Ramos (cell line): ENCODE results near the gene SLC24A3.

Source experiments
- in situ Hi-C: fragments of 300-500 bp; cut with MboI; formaldehyde crosslinking; loops from one replicate; pipeline ENCODE4 v1.14.3; 2022; ENCODE audit warnings: low sequenced_read_pairs; ENCODE audit not compliant: unreplicated experiment

SLC24A3 gene

DNA sequence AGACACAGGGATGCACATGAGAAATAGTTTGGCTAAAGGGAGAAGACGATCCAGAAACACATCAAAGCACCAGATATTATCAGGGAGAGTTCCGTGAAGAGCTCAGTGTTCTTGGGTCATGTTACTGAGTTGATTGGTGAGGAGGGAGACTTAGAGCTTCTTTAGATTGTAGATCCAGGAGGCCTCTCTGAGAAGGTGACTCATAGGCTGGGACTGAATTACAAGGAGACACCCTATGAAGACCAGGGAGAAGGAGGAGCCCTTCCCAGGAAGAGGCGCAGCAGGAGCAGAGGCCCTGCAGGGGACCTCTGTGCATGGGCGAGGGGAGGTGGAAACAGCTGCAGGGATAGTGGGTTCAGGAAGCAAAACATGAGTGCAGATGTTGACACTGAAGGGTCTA, 196.5 kb downstream of the SLC24A3 start:
- in situ Hi-C loops, result no loop called here

DNA sequence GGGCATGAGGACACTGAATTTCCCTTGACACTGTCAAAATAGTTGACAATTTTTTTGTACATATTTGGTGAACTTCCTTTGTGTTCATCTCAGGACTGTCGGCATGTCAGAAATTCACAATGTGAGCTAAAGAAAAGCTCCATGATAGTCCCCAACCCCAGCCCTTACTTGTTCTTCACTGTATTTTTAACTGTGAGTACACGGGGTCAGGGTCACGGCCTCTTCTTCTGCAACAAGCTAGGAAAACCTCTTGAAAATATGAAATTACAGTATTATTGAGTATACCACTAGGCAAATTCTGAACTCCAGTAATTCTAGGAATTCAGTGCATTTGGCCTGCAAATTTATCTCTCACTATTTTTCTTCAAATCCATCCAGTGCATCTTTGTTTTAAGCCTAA, 199.4 kb downstream of the SLC24A3 start:
- in situ Hi-C loops, result no loop called here

DNA sequence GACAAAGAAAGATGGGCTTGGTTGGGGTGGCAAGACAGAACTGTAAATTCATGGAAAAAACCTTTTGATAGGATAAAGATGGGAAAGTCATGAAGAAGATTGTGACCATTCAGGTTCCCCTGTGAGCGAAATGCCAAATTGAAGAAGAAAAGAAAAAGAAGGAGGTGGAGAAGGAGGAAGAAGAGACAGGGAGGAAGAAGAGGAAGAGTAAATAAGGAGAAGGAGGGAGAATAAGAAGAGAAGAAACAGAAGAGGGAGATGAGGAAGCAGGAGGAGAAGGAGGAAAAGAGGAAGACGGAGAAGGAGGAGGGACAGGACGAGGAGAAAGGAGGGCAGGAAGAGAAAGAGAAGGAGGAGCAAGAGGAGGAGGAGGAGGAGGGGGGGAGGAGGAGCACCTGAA, 199.8 kb downstream of the SLC24A3 start:
- in situ Hi-C loops, result no loop called here

DNA sequence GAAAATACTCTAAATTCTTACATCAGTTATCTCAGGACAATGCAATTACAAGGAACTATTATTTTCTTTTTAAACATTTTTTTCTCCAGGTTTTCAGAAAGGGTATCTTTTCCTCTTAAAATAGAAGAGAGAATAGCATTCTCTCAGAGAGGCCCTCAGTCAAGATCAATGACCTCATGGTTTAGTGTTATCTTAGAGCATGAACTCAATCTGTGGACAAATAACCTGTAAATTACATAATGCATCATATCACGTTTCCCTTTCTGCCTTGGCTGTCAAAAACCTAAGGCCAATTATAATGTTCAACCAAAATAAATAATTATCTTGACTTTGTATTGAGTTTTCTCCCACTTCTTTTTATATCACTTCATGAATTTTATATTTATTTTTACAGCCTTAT, 202.2 kb downstream of the SLC24A3 start:
- in situ Hi-C loops, result no loop called here

DNA sequence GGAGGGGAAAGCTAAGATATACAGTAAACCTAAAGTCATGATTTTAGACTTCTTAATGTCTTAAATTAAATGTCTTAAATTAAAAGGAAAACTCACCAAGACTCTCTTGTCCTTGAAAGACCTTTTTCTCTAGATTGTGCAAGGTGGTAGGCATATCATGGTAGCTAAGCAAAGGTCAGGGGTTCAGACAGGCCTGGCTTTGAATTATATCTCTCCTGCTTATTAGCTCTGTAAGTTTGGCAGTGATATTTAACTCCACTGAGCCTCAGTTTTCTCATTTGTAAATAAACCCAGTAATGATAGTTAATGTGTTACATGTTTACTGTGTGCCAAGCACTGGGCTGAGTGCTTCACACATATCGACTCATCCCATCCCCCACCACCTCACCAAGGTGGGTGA, 203.3 kb downstream of the SLC24A3 start:
- in situ Hi-C loops, result no loop called here

DNA sequence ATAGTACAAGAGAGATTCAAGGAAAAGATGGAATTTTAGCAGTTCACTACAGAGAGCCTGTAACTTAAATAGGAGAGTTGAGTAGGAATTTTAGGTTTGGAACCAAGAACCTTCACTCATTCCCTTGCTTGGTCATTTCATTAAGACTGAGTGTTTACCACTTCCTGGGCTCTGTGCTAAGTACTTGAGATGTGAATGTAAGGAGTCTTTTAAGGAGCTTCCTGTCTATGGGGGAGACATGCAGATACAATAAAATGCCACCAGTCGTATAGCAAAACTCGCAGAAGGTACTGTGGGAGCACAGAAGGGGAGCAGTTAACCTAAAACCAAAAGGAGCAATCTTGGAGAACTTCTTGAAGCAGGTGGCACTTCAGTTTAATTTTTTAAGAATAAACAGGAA, 204.2 kb downstream of the SLC24A3 start:
- in situ Hi-C loops, result no loop called here

- in situ Hi-C loops, result no loop called here
These were observed 207.0 kb downstream of the SLC24A3 start for GRCh38 chr20:19419396-19419795.

DNA sequence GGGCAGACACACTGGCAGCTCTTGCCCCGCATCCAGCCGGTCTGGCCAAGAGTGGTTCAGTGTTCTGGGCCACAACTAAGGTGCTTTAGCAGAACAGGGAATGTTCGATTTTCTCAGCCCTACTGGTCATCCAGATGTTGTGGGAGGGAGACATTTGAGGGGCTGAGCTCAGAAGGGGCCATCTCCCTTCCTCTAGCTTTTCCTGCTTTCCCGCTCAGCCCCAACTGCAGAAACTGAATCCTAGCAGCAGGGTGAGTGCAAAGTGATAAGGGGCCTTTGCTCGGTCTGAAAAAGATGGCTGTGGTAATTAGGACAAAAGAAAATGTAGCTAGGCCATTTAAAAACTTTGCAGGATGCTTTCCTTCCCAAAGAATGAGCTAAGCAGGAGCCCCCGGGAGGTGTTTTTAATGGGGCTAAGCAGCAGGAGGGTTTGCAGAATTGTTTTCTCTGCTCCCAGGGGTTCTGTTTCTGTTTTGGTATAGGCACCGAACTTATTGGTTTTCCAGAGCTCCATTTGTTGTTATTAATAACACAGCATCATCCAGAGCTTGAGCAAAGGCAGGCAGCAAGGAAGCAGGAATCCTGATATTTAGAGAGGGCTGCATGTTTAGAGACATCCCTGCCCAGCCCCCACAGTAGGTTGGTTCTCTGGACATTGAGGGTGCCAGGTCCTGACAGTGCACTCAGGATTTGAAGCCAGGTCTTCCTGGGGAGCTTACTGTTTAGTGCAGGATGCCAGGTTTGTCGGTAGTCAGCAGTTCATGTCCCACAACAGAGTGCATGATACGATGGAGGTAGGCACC, 210.9 kb downstream of the SLC24A3 start:
- in situ Hi-C loops, result no loop called here

DNA sequence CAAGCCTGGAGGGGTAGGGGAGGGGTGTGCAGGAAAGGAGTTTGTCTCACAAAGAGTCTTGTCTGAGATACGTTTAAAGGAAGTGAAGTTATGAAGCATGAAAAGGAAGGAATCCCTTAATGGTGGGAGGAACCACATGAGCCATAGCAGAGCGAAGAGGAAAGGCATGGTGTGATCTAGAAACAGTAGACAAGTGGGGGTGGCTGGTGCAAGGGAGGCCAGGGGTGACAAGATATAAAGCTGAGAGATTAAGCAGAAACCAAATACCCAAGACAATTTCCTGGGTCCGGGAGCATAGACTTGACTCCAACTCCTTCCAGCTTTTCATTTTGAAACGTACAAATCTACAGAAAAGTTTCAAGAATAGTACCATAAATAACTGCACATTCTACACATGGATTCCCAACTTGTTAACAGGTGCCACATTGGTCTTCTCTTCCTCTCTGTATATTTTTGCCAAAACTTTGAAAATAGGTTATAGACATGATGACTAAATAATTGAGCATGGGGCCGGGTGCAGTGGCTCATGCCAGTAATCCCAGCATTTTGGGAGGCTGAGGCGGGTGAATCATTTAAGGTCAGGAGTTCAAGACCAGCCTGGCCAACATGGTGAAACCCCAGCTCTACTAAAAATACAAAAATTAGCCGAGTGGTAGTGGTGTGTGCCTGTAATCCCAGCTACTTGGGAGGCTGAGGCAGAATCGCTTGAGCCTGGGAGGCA, 211.6 kb downstream of the SLC24A3 start:
- in situ Hi-C loops, result no loop called here

GRCh38 chr20:19426356-19426755, 213.9 kb downstream of the SLC24A3 start:
- in situ Hi-C loops, result no loop called here

DNA sequence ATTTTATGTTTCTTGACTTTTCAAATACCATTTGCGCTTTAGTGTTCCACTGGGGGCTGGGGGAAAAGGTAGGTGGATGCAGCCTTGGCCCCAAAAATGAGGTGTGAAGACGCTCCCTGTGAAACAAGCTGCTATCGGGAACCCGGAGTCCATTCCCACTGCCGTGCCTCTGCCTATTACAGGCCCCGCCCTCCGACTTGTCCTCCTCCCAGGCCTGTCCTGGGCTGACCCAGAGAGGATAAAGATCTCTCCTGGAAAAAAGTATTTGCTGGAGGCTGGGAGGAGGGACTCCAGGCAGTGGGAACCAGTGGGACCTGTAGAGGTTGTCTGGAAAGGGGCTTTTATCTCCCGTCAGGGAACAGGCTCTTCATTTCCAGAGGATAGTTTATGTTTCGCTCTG, 215.0 kb downstream of the SLC24A3 start:
- in situ Hi-C loops, result no loop called here

DNA sequence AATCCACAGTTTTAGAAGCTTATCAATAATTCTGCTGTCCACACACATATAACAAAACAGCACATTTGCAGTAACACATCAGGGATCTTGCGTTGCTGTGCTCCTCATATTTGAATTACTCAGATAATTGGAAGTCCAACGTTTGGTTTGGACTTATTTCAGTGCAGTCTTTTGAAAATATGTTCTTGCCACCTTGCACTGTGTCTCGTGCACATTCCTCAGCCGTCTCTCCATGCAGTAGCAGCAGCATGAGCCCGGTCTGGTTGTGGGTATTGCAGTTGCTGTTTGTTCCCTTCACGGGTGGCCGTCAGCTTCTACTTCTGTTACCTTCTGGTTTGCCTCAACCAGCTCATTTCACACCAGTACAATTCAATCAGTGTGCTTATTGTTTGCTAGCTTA, 215.5 kb downstream of the SLC24A3 start:
- in situ Hi-C loops, result no loop called here

GRCh38 chr20:19428324-19428723, 215.9 kb downstream of the SLC24A3 start:
- in situ Hi-C loops, result no loop called here

DNA sequence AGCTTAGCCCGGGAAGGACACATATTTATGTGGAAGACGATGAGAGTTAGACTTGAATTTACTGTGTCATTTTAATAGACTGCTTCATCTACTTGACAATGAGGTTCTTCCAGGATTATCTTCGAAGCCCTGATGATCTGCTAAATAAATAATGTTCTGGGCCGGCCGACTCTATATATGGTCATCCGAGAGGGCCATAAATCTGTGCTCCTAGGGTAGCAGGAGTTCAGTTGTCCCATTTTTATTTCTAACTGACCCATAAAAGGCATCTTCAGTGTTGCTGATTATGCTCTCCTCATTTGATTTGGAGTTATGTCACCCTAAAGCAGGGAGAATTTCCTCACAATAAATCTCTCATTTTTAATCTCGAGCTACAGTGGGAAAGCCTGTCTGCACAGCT, 217.1 kb downstream of the SLC24A3 start:
- in situ Hi-C loops, result no loop called here

- in situ Hi-C loops, result no loop called here
These were observed 218.3 kb downstream of the SLC24A3 start for GRCh38 chr20:19430641-19431315.

- in situ Hi-C loops, result no loop called here
These were observed 218.9 kb downstream of the SLC24A3 start for GRCh38 chr20:19431316-19431700.

- in situ Hi-C loops, result no loop called here
These were observed 219.5 kb downstream of the SLC24A3 start for GRCh38 chr20:19431906-19432305.

GRCh38 chr20:19433371-19434350, 221.2 kb downstream of the SLC24A3 start:
- in situ Hi-C loops, result no loop called here

GRCh38 chr20:19435316-19435715, 222.9 kb downstream of the SLC24A3 start:
- in situ Hi-C loops, result no loop called here

DNA sequence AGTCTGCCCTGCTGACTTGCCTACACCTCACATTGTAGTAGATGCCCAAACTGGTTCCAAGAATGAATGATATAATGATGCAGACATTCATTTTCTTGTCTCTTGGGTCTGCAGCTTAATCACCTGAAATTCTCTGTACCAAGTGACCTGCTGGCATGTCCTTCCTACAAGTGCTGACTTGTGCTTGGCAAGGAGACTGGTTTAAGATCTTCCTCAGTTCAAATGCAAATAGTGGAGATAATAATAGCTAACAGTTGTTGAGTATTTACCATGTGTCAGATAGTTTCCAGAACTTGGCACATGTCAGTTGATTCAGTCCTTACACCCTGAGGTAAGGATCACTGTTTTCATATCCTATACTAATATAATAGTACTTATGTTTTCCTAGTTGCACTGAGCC, 223.4 kb downstream of the SLC24A3 start:
- in situ Hi-C loops, result no loop called here
